H1 (cell line): ENCODE data around the gene UXT. TPM values are rescaled to one million over a fixed set of nuclear protein-coding genes. Genes with fewer than 3 reads are reported as not detected.
"Not testable (repeated sequence)": the region's sequence is repeated elsewhere in the genome, so short reads cannot be mapped to it uniquely, and the experiment has no call there.

Experiments used
- CTCF ChIA-PET: fragments of 300-600 bp; sonication (Branson Sonifier 250); formaldehyde crosslinking; loops from one replicate; lab custom pipeline; 2021; ENCODE audit not compliant: partially characterized antibody; lab: Charles Lee
- POLR2A ChIA-PET: fragments of 300-600 bp; sonication (Branson Sonifier 250); formaldehyde crosslinking; loops from one replicate; lab custom pipeline; 2021; ENCODE audit warnings: inconsistent platforms; ENCODE audit not compliant: partially characterized antibody; lab: Charles Lee
- DNase-seq, 2 experiments: peaks; one replicate each; pipeline versions ENCODE4 v3.0.0 to v3.0.0-alpha.2; 2010 to 2022; ENCODE audit warnings: low spot score in 2 of 2, low read depth in 1 of 2, mixed read lengths in 1 of 2
- FAIRE-seq: peaks from 2 replicates; lab custom pipeline; 2011; peaks lifted over from hg19 to GRCh38; lab: Jason Lieb, UNC
- H2AFZ ChIP-seq: 2 replicates; pipeline ENCODE4 v1.8.1; 2012; ENCODE audit warnings: low read length, inconsistent platforms
- H2AK5ac ChIP-seq: 2 replicates; pipeline ENCODE4 v1.6.1; 2013; ENCODE audit warnings: low read depth, low read length
- H2BK120ac ChIP-seq: replicated peaks from 2 replicates; pipeline ENCODE3; 2013; ENCODE audit warnings: low read depth, low read length, inconsistent platforms
- H2BK12ac ChIP-seq: 2 replicates; pipeline ENCODE4 v1.6.1; 2013; ENCODE audit warnings: low read depth, low read length
- H2BK15ac ChIP-seq: 2 replicates; pipeline ENCODE4 v1.6.1; 2013; ENCODE audit warnings: low read length
- H2BK20ac ChIP-seq: 2 replicates; pipeline ENCODE4 v1.6.1; 2013; ENCODE audit warnings: low read length
- H2BK5ac ChIP-seq: 2 replicates; pipeline ENCODE4 v1.6.1; 2013; ENCODE audit warnings: low read depth, low read length
- H3K14ac ChIP-seq: 2 replicates; pipeline ENCODE4 v1.6.1; 2013; ENCODE audit warnings: inconsistent platforms; ENCODE audit not compliant: insufficient read length
- H3K18ac ChIP-seq: 2 replicates; pipeline ENCODE4 v1.6.1; 2013; ENCODE audit warnings: low read length; ENCODE audit errors: extremely low read depth
- H3K23ac ChIP-seq: 2 replicates; pipeline ENCODE4 v1.6.1; 2013; ENCODE audit warnings: inconsistent platforms; ENCODE audit not compliant: insufficient read length
- H3K23me2 ChIP-seq: 2 replicates; pipeline ENCODE4 v1.6.1; 2013; ENCODE audit warnings: low read depth, low read length
- H3K27ac ChIP-seq: 2 replicates; pipeline ENCODE4 v1.6.1; 2011; ENCODE audit warnings: low read depth, low read length, inconsistent platforms
- H3K27me3 ChIP-seq, 4 experiments: replicated peaks in 1 of 4; 1 replicate in 1 of 4; 2 replicates in 3 of 4; pipeline versions ENCODE4 v1.6.1 to v1.8.1; 2011 to 2013; ENCODE audit warnings: low read length in 3 of 4, mild to moderate bottlenecking in 3 of 4, inconsistent platforms in 2 of 4, mixed read lengths in 2 of 4, moderate library complexity in 1 of 4; ENCODE audit not compliant: control insufficient read depth in 3 of 4, insufficient read depth in 3 of 4; ENCODE audit errors: extremely low read depth in 1 of 4
- H3K36me3 ChIP-seq, 4 experiments: 2 replicates each; pipeline versions ENCODE4 v1.6.1 to v1.8.1; 2011 to 2013; ENCODE audit warnings: mild to moderate bottlenecking in 4 of 4, low read length in 3 of 4, moderate library complexity in 2 of 4, control low read depth in 1 of 4, inconsistent platforms in 1 of 4; ENCODE audit not compliant: insufficient read depth in 4 of 4, control insufficient read depth in 2 of 4
- H3K4ac ChIP-seq: replicated peaks from 2 replicates; pipeline ENCODE3; 2013; ENCODE audit warnings: low read length, low read depth, mixed read lengths, inconsistent platforms; ENCODE audit not compliant: insufficient read length
- H3K4me1 ChIP-seq, 4 experiments: replicated peaks in 1 of 4; 1 replicate in 1 of 4; 2 replicates in 3 of 4; pipeline versions ENCODE4 v1.6.1 to v1.8.1; 2011 to 2013; ENCODE audit warnings: low read length in 3 of 4, inconsistent platforms in 2 of 4, mixed read lengths in 1 of 4; ENCODE audit not compliant: insufficient read depth in 4 of 4, control insufficient read depth in 3 of 4
- H3K4me2 ChIP-seq, 2 experiments: 2 replicates each; pipeline versions ENCODE4 v1.6.1 to v1.8.1; 2011 to 2013; ENCODE audit warnings: low read depth in 2 of 2, low read length in 2 of 2, control low read depth in 1 of 2, inconsistent platforms in 1 of 2, mild to moderate bottlenecking in 1 of 2; ENCODE audit not compliant: insufficient read depth in 1 of 2
- H3K4me3 ChIP-seq, 4 experiments: fragments of 200-600, 300-600 bp in 1 of 4; sonication (generic), shearing (Covaris generic), sonication (Bioruptor Twin) in 1 of 4; 2 replicates each; pipeline versions ENCODE4 v1.5.1 to v1.8.1; 2011 to 2016; ENCODE audit warnings: low read length in 4 of 4, low read depth in 3 of 4, control low read depth in 2 of 4, inconsistent platforms in 2 of 4, mild to moderate bottlenecking in 2 of 4, mixed read lengths in 1 of 4, moderate library complexity in 1 of 4; ENCODE audit not compliant: insufficient read depth in 2 of 4; ENCODE audit errors: extremely low read depth in 1 of 4
- H3K56ac ChIP-seq: replicated peaks from 2 replicates; pipeline ENCODE3; 2013; ENCODE audit warnings: low read depth, mild to moderate bottlenecking, mixed read lengths, low read length, inconsistent platforms; ENCODE audit not compliant: insufficient read length
- H3K79me1 ChIP-seq: 2 replicates; pipeline ENCODE4 v1.6.1; 2013; ENCODE audit warnings: low read depth, low read length, control low read depth
- H3K79me2 ChIP-seq, 2 experiments: 2 replicates each; pipeline versions ENCODE4 v1.6.1 to v1.8.1; 2012 to 2013; ENCODE audit warnings: low read length in 2 of 2, mild to moderate bottlenecking in 2 of 2, inconsistent platforms in 1 of 2; ENCODE audit not compliant: insufficient read depth in 2 of 2, control insufficient read depth in 1 of 2
- H3K9ac ChIP-seq, 4 experiments: replicated peaks in 1 of 4; 1 replicate in 1 of 4; 2 replicates in 3 of 4; pipeline versions ENCODE4 v1.6.1 to v1.8.1; 2011 to 2013; ENCODE audit warnings: low read depth in 3 of 4, low read length in 3 of 4, control low read depth in 2 of 4, mild to moderate bottlenecking in 2 of 4, moderate library complexity in 2 of 4, inconsistent platforms in 1 of 4; ENCODE audit errors: extremely low read depth in 1 of 4
- H3K9me3 ChIP-seq, 2 experiments: 2 replicates each; pipeline versions ENCODE4 v1.6.1 to v1.8.1; 2012 to 2013; ENCODE audit warnings: mild to moderate bottlenecking in 2 of 2, moderate library complexity in 2 of 2, control low read depth in 1 of 2, inconsistent platforms in 1 of 2, low read depth in 1 of 2, low read length in 1 of 2, mixed read lengths in 1 of 2; ENCODE audit not compliant: insufficient read depth in 2 of 2
- H4K20me1 ChIP-seq, 2 experiments: replicated peaks in 1 of 2; 2 replicates each; pipeline versions ENCODE3 to v1.8.1; 2011 to 2013; ENCODE audit warnings: inconsistent platforms in 2 of 2, low read length in 2 of 2, mild to moderate bottlenecking in 1 of 2; ENCODE audit not compliant: insufficient read depth in 2 of 2, control insufficient read depth in 1 of 2
- H4K5ac ChIP-seq: 2 replicates; pipeline ENCODE4 v1.6.1; 2013; ENCODE audit warnings: low read length, low read depth, mixed read lengths, inconsistent platforms; ENCODE audit not compliant: insufficient read length
- H4K8ac ChIP-seq: 2 replicates; pipeline ENCODE4 v1.8.0; 2013; ENCODE audit warnings: mild to moderate bottlenecking, moderate library complexity, low read length, inconsistent platforms; ENCODE audit not compliant: insufficient read depth; ENCODE audit errors: extremely low read depth
- H4K91ac ChIP-seq: replicated peaks from 2 replicates; pipeline ENCODE3; 2013; ENCODE audit warnings: low read length, mixed read lengths, inconsistent platforms; ENCODE audit not compliant: insufficient read length
- MAFK ChIP-seq: IDR thresholded peaks from 2 replicates; pipeline ENCODE4 v1.6.1; 2012; ENCODE audit warnings: low read depth, mild to moderate bottlenecking, improper control_type of control experiment, low read length
- MAX ChIP-seq: IDR thresholded peaks from 2 replicates; pipeline ENCODE4 v1.6.1; 2012; ENCODE audit warnings: inconsistent platforms
- POLR2A ChIP-seq, 2 experiments: IDR thresholded peaks; 1 replicate in 1 of 2; 2 replicates in 1 of 2; pipeline ENCODE4 v1.6.1; 2011; ENCODE audit warnings: low read depth in 2 of 2, low read length in 2 of 2, mild to moderate bottlenecking in 2 of 2; ENCODE audit errors: control extremely low read depth in 1 of 2
- SAP30 ChIP-seq: fragments of 300-600 bp; sonication (generic); IDR thresholded peaks from 2 replicates; pipeline ENCODE4 v1.7.1; 2012; ENCODE audit warnings: low read length, moderate library complexity, mild to moderate bottlenecking, inconsistent platforms; ENCODE audit not compliant: insufficient read depth, insufficient replicate concordance
- WGBS, 2 experiments: shearing (Covaris generic) in 1 of 2; methylation state at CpG; one replicate each; pipeline versions ENCODE4 v1.1.6 to v1.1.7; 2013 to 2015; ENCODE audit warnings: low lambda C conversion rate in 2 of 2, mixed read lengths in 2 of 2, inconsistent platforms in 1 of 2, low coverage in 1 of 2, missing lambda C conversion rate in 1 of 2; ENCODE audit not compliant: insufficient replicate concordance in 2 of 2, insufficient coverage in 1 of 2, insufficient read length in 1 of 2; ENCODE audit errors: extremely low coverage in 1 of 2, missing lambda C conversion rate in 1 of 2; 5-methylcytosine and 5-hydroxymethylcytosine counted together
- polyA plus RNA-seq, 7 experiments: library from polyadenylated mRNA; depleted of rRNA in 3 of 7; stranded (reverse) in 5 of 7; unstranded in 2 of 7; fragments of >200 nt in 5 of 7; fragments of 200-250 nt in 2 of 7; gene quantifications; 1 replicate in 5 of 7; 2 replicates in 1 of 7; 4 replicates in 1 of 7; pipeline versions ENCODE4 v1.2.1 to v1.2.3, GENCODE V29; 2011 to 2013; ENCODE audit warnings: missing spikeins in 2 of 7, mixed read lengths in 2 of 7
- total RNA-seq: library from RNA; stranded (reverse); fragmentation: NEBNext Ultra II Directional; extraction: Animal tissue kit (Norgen Biotek cat#: 25700); gene quantifications from 2 replicates; pipeline ENCODE4 v1.2.1, GENCODE V29; 2021

UXT gene
- total and polyA plus RNA-seq, 2 of the 8 experiments (the other 6 are each of a cell fraction or from before 2014, with no cell fraction given), result 69.4 to 116 TPM

- no peak for TF ChIP-seq SAP30
- TF ChIP-seq MAX, result no peak
- no peak for TF ChIP-seq MAFK
- no peak for TF ChIP-seq POLR2A (IDR thresholded peaks at IDR 0.05; ENCODE audit: control extremely low read depth in 1 of 2, low read depth in 2 of 2, low read length in 2 of 2)
Measured at GRCh38 chrX:47605024-47605423, 54.0 kb downstream of the UXT start (continued).

DNA sequence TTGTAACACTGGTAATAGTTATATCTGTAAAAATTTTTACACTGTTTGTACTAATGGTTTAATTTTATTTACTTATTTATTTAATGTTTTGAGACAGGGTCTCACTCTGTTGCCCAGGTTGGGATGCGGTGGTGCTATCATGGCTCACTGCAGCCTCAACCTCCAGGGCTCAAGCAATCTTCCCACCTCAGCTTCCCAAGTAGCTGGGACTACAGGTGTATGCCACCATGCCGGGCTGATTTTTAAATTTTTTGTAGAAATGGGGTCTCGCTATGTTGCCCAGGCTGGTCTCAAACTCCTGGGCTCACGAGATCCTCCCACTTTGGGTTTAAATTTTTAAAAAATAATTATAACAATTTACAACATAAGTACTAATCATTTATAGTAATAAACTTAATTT is 55.9 kb downstream of the UXT start:
- H3K9ac ChIP-seq, H3K4me1 ChIP-seq, POLR2A ChIA-PET, H2BK120ac ChIP-seq, H2AFZ ChIP-seq, CTCF ChIA-PET, H3K4ac ChIP-seq, H3K4me3 ChIP-seq, H3K27ac ChIP-seq, H3K9me3 ChIP-seq, H3K36me3 ChIP-seq, H2BK15ac ChIP-seq, H2BK12ac ChIP-seq, H3K23me2 ChIP-seq, H4K91ac ChIP-seq, H4K5ac ChIP-seq, DNase-seq, H3K79me1 ChIP-seq, H4K8ac ChIP-seq, H3K27me3 ChIP-seq, H3K79me2 ChIP-seq, H3K18ac ChIP-seq, H3K56ac ChIP-seq, H4K20me1 ChIP-seq, H3K23ac ChIP-seq, H2BK20ac ChIP-seq, H3K14ac ChIP-seq, FAIRE-seq, H2AK5ac ChIP-seq, H3K4me2 ChIP-seq, H2BK5ac ChIP-seq: not testable (repeated sequence)
- WGBS, 2 experiments, result 98% methylated on average over 4 of the region's 4 CpGs; no CpG with 5 or more reads in 1 of the 2 experiments
